Mammary epithelial cell (primary cell): ENCODE results near the gene ABCA6.

ENCODE experiments used
- EZH2 ChIP-seq: IDR thresholded peaks from 2 replicates; pipeline ENCODE4 v1.6.1; 2012; ENCODE audit warnings: low read length, inconsistent platforms, borderline replicate concordance
- TF ChIP-seq, protein P1 (sequence below), 2 donors: IDR thresholded peaks in 1 of 2; conservative IDR thresholded peaks in 1 of 2; 2 replicates each; pipeline ENCODE4 v1.5.1; 2011 to 2012; ENCODE audit warnings: inconsistent platforms in 2 of 2, low read length in 2 of 2, mild to moderate bottlenecking in 2 of 2, control low read depth in 1 of 2, low read depth in 1 of 2; ENCODE audit not compliant: insufficient read depth in 1 of 2; ENCODE audit errors: extremely low read depth in 1 of 2

- TF ChIP-seq, protein P1, sequence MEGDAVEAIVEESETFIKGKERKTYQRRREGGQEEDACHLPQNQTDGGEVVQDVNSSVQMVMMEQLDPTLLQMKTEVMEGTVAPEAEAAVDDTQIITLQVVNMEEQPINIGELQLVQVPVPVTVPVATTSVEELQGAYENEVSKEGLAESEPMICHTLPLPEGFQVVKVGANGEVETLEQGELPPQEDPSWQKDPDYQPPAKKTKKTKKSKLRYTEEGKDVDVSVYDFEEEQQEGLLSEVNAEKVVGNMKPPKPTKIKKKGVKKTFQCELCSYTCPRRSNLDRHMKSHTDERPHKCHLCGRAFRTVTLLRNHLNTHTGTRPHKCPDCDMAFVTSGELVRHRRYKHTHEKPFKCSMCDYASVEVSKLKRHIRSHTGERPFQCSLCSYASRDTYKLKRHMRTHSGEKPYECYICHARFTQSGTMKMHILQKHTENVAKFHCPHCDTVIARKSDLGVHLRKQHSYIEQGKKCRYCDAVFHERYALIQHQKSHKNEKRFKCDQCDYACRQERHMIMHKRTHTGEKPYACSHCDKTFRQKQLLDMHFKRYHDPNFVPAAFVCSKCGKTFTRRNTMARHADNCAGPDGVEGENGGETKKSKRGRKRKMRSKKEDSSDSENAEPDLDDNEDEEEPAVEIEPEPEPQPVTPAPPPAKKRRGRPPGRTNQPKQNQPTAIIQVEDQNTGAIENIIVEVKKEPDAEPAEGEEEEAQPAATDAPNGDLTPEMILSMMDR (conservative IDR thresholded peaks at IDR 0.05 in 1 of 2, IDR thresholded peaks at IDR 0.05 in 1 of 2; ENCODE audit: extremely low read depth in 1 of 2, insufficient read depth in 1 of 2, low read depth in 1 of 2, low read length in 2 of 2): no peak
- TF ChIP-seq EZH2: no peak
Observed at GRCh38 chr17:69059458-69060175, 82.1 kb downstream of the ABCA6 start.
